Uterus (tissue), 4 donors: ENCODE measurements around the gene REV3L. TPM values are rescaled to one million over a fixed set of nuclear protein-coding genes. Genes with fewer than 3 reads are reported as not detected.

Experiments
- DNase-seq, 2 donors: peaks; one replicate each; pipeline ENCODE4 v3.0.0-alpha.2; 2019 to 2020
- H3K27ac ChIP-seq, 2 donors: fragments of 200-600 bp; sonication (generic); 1 replicate in 1 of 2; 2 replicates in 1 of 2; pipeline ENCODE4 v1.5.1; 2016 to 2018
- H3K27me3 ChIP-seq, 2 donors: fragments of 200-600 bp; sonication (generic); one replicate each; pipeline ENCODE4 v1.5.1; 2018 to 2019; ENCODE audit warnings: control low read depth in 1 of 2
- H3K36me3 ChIP-seq, 2 donors: fragments of 200-600 bp; sonication (generic); one replicate each; pipeline ENCODE4 v1.5.1; 2019; ENCODE audit warnings: control low read depth in 1 of 2
- H3K4me1 ChIP-seq, 2 donors: fragments of 200-600 bp; sonication (generic); one replicate each; pipeline ENCODE4 v1.5.1; 2018 to 2019; ENCODE audit warnings: control low read depth in 1 of 2
- H3K4me3 ChIP-seq, 2 donors: fragments of 200-600 bp; sonication (generic); 1 replicate in 1 of 2; 2 replicates in 1 of 2; pipeline ENCODE4 v1.5.1; 2018 to 2019; ENCODE audit warnings: mild to moderate bottlenecking in 1 of 2
- H3K9me3 ChIP-seq, 2 donors: fragments of 200-600 bp; sonication (generic); one replicate each; pipeline ENCODE4 v1.5.1; 2019; ENCODE audit warnings: control low read depth in 1 of 2
- CTCF ChIP-seq, 4 experiments: fragments of 200-600 bp in 2 of 4; fragments of 450-650 bp in 2 of 4; sonication (generic) in 2 of 4; IDR thresholded peaks; one replicate each; pipeline ENCODE4 v1.5.1; 2016 to 2019; ENCODE audit warnings: antibody characterized with exemption in 4 of 4, mild to moderate bottlenecking in 2 of 4, moderate library complexity in 1 of 4
- POLR2A ChIP-seq, 2 donors: fragments of 450-650 bp; IDR thresholded peaks; one replicate each; pipeline ENCODE4 v1.6.1; 2016; ENCODE audit warnings: antibody characterized with exemption in 2 of 2, mild to moderate bottlenecking in 1 of 2, moderate library complexity in 1 of 2
- intact Hi-C: fragments of 100-400 bp; cut with DNase I; formaldehyde crosslinking; loops from one replicate; pipeline ENCODE4 v1.15.1; 2023; ENCODE audit warnings: low total_unique reads
- total RNA-seq, 4 donors: library from RNA; depleted of rRNA in 3 of 4; stranded (reverse); fragments of >200 nt in 3 of 4; gene quantifications; one replicate each; pipeline versions ENCODE4 v1.1.0 to v1.2.4, GENCODE V29; 2014 to 2023
- donor health status: DM: yes; HTN: yes; CAD: no.

REV3L gene
- total RNA-seq, 4 donors from 2014 or later = 67.9 to 318 (median 127) TPM

GRCh38 chr6:111411978-111412566, 70.9 kb downstream of the REV3L start:
- no peak overlapping the region for H3K4me3 ChIP-seq
- H3K9me3 ChIP-seq = no peaks in the 10 kb centered on the region
- no peak for TF ChIP-seq POLR2A (IDR thresholded peaks at IDR 0.05)
- TF ChIP-seq CTCF (IDR thresholded peaks at IDR 0.05) = no peak
- no peaks in the 10 kb centered on the region for H3K4me1 ChIP-seq
- no peak for DNase-seq
- no peaks in the 10 kb centered on the region for H3K36me3 ChIP-seq
- H3K27me3 ChIP-seq = no peaks in the 10 kb centered on the region
- intact Hi-C loops = no loop called here
- no peak overlapping the region for H3K27ac ChIP-seq

GRCh38 chr6:111411046-111411445, 72.0 kb downstream of the REV3L start:
- Histone ChIP-seq H3K9me3 (no peaks in the 10 kb centered on the region), H3K27me3 (no peaks in the 10 kb centered on the region), H3K4me3 (no peak overlapping the region), H3K27ac (peak overlapping the region in 1 of 2 donors; percentile 21), H3K4me1 (no peaks in the 10 kb centered on the region), H3K36me3 (no peaks in the 10 kb centered on the region)
- intact Hi-C loops = no loop called here
- no peak for DNase-seq
- no peak for TF ChIP-seq POLR2A (IDR thresholded peaks at IDR 0.05)

- Histone ChIP-seq H3K27ac (peak overlapping the region in 1 of 2 donors; percentile 21), H3K36me3 (no peaks in the 10 kb centered on the region)
Measured at GRCh38 chr6:111410371-111410770, 72.6 kb downstream of the REV3L start.

GRCh38 chr6:111409430-111409829, 73.6 kb downstream of the REV3L start:
- TF ChIP-seq POLR2A (IDR thresholded peaks at IDR 0.05) (no peak), CTCF (IDR thresholded peaks at IDR 0.05) (no peak)
- no peak overlapping the region for H3K4me3 ChIP-seq
- H3K27me3 ChIP-seq = no peaks in the 10 kb centered on the region
- DNase-seq = no peak
- no peaks in the 10 kb centered on the region for H3K4me1 ChIP-seq
- no peaks in the 10 kb centered on the region for H3K36me3 ChIP-seq
- peaks cover 0 to 4% of the 10 kb centered on the region in 2 donors for H3K9me3 ChIP-seq
- intact Hi-C loops = no loop called here
- H3K27ac ChIP-seq = no peak overlapping the region

More at GRCh38 chr6:111410371-111410770, 72.6 kb downstream of the REV3L start:
- no peak for DNase-seq
- Histone ChIP-seq H3K4me3 (no peak overlapping the region), H3K4me1 (no peaks in the 10 kb centered on the region), H3K9me3 (no peaks in the 10 kb centered on the region), H3K27me3 (no peaks in the 10 kb centered on the region)
- TF ChIP-seq CTCF (IDR thresholded peaks at IDR 0.05) (no peak), POLR2A (IDR thresholded peaks at IDR 0.05) (no peak)
- intact Hi-C loops = no loop called here

GRCh38 chr6:111407686-111408085, 75.3 kb downstream of the REV3L start:
- DNase-seq = no peak
- peaks cover 0 to 9% of the 10 kb centered on the region in 2 donors for H3K9me3 ChIP-seq
- H3K36me3 ChIP-seq = no peaks in the 10 kb centered on the region
- H3K4me1 ChIP-seq = no peaks in the 10 kb centered on the region
- H3K27me3 ChIP-seq = no peaks in the 10 kb centered on the region
- no peak overlapping the region for H3K4me3 ChIP-seq
- H3K27ac ChIP-seq = no peak overlapping the region
- intact Hi-C loops = no loop called here
- TF ChIP-seq POLR2A (IDR thresholded peaks at IDR 0.05) (no peak), CTCF (IDR thresholded peaks at IDR 0.05) (no peak)
